Thymus (tissue), 11 donors: ENCODE data around the gene MAEA. TPM values are rescaled to one million over a fixed set of nuclear protein-coding genes. Genes with fewer than 3 reads are reported as not detected.

Source experiments
- DNase-seq, 9 donors: peaks; one replicate each; pipeline ENCODE4 v3.0.0-alpha.2; 2013; ENCODE audit warnings: low spot score in 9 of 9, low read depth in 6 of 9, missing footprints in 1 of 9
- H3K27ac ChIP-seq, 2 donors: one replicate each; pipeline ENCODE4 v1.5.1; 2013; ENCODE audit warnings: control low read depth in 1 of 2, low read depth in 1 of 2, low read length in 1 of 2, mild to moderate bottlenecking in 1 of 2, moderate library complexity in 1 of 2
- H3K27me3 ChIP-seq, 2 donors: one replicate each; pipeline ENCODE4 v1.5.1; 2013; ENCODE audit warnings: low read length in 1 of 2; ENCODE audit not compliant: control insufficient read depth in 2 of 2, insufficient read depth in 1 of 2
- H3K36me3 ChIP-seq, 2 donors: one replicate each; pipeline ENCODE4 v1.5.1; 2013; ENCODE audit warnings: low read length in 1 of 2, mild to moderate bottlenecking in 1 of 2, moderate library complexity in 1 of 2; ENCODE audit not compliant: control insufficient read depth in 2 of 2, insufficient read depth in 2 of 2
- H3K4me1 ChIP-seq, 2 donors: one replicate each; pipeline ENCODE4 v1.5.1; 2013; ENCODE audit warnings: low read length in 2 of 2; ENCODE audit not compliant: control insufficient read depth in 2 of 2, insufficient read depth in 2 of 2
- H3K4me3 ChIP-seq, 2 donors: one replicate each; pipeline ENCODE4 v1.5.1; 2013; ENCODE audit warnings: low read length in 2 of 2, control low read depth in 1 of 2, mild to moderate bottlenecking in 1 of 2
- H3K9me3 ChIP-seq, 2 donors: one replicate each; pipeline ENCODE4 v1.5.1; 2013; ENCODE audit warnings: low read length in 1 of 2, mild to moderate bottlenecking in 1 of 2; ENCODE audit not compliant: control insufficient read depth in 2 of 2, insufficient read depth in 1 of 2
- WGBS: extraction: QIAGEN DNeasy Blood & Tissue Kit; methylation state at CpG from one replicate; pipeline ENCODE4 v1.1.7; 2013; 5-methylcytosine and 5-hydroxymethylcytosine counted together
- polyA plus RNA-seq: library from polyadenylated mRNA; stranded (reverse); fragments of 200-250 nt; gene quantifications from one replicate; pipeline ENCODE4 v1.2.3, GENCODE V29; 2013
- total RNA-seq: library from RNA; stranded (reverse); fragments of 120-200 nt; gene quantifications from one replicate; pipeline ENCODE4 v1.2.4, GENCODE V29; 2013
- donor health status: healthy.

The MAEA gene
- total and polyA plus RNA-seq, 2 donors, result 45.4 to 113 TPM

DNA sequence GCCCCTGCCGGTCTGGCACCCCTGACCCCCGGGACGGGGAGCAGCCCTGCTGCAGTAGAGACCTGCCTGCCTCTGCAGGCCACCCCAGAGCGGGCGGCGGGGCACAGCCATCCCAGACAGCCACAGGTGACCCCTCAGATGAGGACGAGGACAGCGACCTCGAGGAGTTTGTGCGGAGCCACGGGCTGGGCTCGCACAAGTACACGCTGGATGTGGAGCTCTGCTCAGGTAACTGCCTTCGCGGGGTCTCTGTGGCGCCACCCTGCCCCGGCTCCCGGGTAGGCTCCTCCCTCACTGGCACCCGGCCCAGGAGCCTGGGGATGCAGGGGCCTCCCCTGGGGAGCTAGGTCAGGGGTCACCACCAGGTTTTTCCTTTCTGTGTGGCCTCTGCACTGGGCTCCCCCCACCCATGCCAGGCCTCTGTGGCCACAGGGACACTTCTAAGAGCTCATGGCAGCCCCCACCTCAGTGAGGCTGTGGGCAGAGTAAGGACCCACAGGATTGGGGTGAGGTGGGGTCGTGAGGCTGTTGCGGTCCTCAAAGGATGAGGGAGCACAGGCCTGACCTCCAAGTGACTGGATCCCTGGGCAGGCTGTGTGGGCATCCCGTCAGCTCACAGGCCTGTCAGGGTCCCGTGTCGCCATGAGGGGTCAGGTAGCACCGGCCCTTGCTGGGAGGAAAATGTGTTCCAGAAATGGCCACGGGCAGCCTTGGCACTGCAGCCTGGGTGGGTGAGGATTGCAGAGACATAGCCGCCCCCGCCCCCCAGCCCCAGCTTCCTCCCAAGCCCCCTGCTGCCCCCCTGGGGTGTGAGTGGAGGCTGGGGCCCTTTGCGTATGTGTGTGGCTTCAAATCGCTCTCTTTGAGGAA lies 63.7 kb downstream of the MAEA start:
- 96% methylated on average over 30 of the region's 30 CpGs for WGBS
- Histone ChIP-seq H3K27me3 (no peaks in the 10 kb centered on the region), H3K27ac (no peak overlapping the region), H3K36me3 (peaks cover 22 to 60% of the 10 kb centered on the region in 2 donors), H3K9me3 (no peaks in the 10 kb centered on the region), H3K4me3 (no peak overlapping the region), H3K4me1 (peaks cover 0 to 11% of the 10 kb centered on the region in 2 donors)
- no peak for DNase-seq

DNA sequence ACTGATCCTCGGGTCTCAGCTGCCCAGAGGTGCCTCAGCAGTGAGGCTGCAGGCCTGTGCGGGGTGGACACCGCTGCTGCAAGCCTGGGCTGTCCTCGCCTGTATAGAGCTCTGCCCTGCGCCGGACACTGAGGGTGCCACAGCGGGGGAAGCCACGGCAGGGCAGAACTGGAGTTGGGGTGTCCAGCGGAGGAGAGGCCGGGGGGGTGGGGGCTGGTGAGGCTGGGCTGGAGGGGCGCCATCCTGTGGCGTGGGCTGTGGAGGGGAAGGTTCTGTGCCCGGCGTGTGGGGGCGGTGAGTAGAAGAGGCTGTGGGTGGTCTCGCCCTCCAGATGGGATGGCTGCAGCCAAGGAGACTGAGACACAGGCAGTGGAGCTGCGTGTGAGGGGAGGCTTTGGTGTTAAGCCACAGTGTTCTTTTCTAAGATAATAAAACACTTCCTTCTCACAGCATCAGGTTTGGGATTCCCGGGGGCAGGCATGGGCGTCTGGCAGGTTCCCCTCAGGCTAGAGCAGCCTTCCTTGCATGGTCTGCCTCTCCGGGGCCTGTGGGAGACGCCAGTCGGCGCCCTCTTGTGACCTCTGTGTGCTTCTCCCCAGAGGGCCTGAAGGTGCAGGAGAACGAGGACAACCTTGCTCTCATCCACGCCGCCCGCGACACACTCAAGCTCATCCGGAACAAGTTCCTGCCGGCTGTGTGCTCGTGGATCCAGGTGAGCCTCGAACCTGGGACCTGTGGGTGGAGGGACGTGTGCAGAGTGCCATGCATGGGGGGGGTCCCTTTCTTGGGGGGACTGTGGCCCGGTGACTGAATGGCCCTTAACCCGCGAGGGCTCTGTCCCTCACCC lies 64.7 kb downstream of the MAEA start:
- H3K4me1 ChIP-seq, result peaks cover 0 to 8% of the 10 kb centered on the region in 2 donors
- no peak overlapping the region for H3K27ac ChIP-seq
- H3K9me3 ChIP-seq, result no peaks in the 10 kb centered on the region
- no peak overlapping the region for H3K4me3 ChIP-seq
- no peaks in the 10 kb centered on the region for H3K27me3 ChIP-seq
- DNase-seq, result no peak
- H3K36me3 ChIP-seq, result peaks cover 22 to 63% of the 10 kb centered on the region in 2 donors
- WGBS, result 97% methylated on average over 36 of the region's 36 CpGs

DNA sequence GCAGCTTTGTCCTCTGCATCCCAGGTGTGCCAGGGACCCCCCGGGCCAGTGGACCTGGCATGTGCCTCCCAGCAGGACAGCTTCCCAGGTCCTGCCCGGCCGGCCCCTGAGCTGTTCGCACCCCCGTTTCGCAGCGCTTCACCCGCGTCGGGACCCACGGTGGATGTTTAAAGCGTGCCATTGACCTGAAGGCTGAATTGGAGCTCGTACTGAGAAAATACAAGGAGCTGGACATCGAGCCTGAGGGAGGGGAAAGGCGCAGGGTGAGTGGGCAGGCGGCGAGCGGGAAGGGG lies 65.2 kb downstream of the MAEA start:
- Histone ChIP-seq H3K27me3 (no peaks in the 10 kb centered on the region), H3K4me1 (peaks cover 0 to 8% of the 10 kb centered on the region in 2 donors), H3K9me3 (no peaks in the 10 kb centered on the region), H3K27ac (no peak overlapping the region), H3K4me3 (no peak overlapping the region), H3K36me3 (peaks cover 22 to 61% of the 10 kb centered on the region in 2 donors)
- WGBS, result 99% methylated on average over 18 of the region's 18 CpGs
- DNase-seq, result no peak

DNA sequence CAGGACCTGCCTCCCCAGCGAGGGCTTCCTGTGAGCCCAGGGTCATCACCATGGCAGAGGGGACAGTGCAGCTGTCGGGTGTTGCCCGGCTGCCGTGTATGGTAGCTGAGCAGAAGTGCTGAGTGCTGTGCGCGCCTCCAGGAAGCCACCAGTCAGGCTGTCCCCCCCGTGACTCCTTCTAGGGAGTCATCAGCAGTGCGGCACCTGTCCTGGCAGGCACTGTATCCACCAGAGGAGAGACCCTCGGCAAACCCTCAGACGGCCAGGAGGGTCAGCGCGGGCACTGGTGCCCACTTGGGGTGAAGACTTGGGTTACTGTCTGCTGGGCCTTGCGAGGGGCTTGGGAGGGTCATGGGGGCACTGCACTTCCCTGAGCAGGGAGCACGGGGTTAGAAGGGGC lies 65.7 kb downstream of the MAEA start:
- Histone ChIP-seq H3K4me1 (peaks cover 0 to 4% of the 10 kb centered on the region in 2 donors), H3K36me3 (peaks cover 22 to 59% of the 10 kb centered on the region in 2 donors), H3K9me3 (no peaks in the 10 kb centered on the region), H3K27me3 (no peaks in the 10 kb centered on the region), H3K27ac (no peak overlapping the region), H3K4me3 (no peak overlapping the region)
- DNase-seq, result no peak
- WGBS, result 97% methylated on average over 14 of the region's 14 CpGs

DNA sequence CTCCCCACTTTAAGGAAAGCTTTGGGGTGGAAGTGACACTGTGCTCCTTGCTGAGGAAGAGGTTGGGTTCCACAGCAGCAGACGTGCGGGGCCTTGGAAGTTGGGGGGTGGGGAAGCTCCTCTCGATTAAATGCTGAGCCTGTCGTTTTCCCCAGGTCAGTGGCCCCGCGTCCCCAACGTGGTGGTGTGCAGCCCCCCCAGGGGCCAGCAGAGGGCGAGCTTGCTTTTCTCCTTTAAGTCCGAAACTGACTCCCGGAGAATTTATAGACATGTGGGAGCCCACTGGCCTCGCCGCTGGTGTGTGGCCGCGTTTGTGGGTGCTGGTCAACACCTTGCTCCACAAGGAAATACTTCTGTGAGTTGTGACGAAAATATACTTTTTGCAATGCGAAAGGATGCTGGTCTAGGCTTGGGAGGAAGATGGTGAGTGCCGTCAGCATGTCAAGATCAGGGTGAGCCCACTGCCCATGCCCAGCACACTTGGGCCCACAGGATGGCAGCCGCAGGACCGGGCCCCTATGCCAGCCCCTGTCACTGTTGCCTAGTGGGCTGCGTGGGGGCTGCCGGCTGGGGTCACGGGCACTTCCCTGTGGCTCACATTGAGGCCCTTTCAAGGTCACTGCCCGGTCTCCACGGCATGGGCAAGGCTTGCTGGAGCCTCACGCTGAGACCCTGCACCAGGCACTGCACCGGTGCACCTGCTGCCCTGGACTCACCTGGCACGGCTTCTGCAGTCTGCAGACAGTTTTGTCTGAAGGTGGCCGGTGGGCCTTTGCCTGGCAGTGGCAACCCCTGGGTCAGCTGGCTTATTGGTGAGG lies 66.7 kb downstream of the MAEA start:
- H3K9me3 ChIP-seq, result no peaks in the 10 kb centered on the region
- H3K36me3 ChIP-seq, result peaks cover 22 to 60% of the 10 kb centered on the region in 2 donors
- WGBS, result 79% methylated on average over 28 of the region's 28 CpGs
- peaks cover 0 to 3% of the 10 kb centered on the region in 2 donors for H3K4me1 ChIP-seq
- no peak overlapping the region for H3K27ac ChIP-seq
- H3K27me3 ChIP-seq, result no peaks in the 10 kb centered on the region
- H3K4me3 ChIP-seq, result no peak overlapping the region
- peak in 4 of 9 donors; percentile 18 to 47 (median 34) for DNase-seq

DNA sequence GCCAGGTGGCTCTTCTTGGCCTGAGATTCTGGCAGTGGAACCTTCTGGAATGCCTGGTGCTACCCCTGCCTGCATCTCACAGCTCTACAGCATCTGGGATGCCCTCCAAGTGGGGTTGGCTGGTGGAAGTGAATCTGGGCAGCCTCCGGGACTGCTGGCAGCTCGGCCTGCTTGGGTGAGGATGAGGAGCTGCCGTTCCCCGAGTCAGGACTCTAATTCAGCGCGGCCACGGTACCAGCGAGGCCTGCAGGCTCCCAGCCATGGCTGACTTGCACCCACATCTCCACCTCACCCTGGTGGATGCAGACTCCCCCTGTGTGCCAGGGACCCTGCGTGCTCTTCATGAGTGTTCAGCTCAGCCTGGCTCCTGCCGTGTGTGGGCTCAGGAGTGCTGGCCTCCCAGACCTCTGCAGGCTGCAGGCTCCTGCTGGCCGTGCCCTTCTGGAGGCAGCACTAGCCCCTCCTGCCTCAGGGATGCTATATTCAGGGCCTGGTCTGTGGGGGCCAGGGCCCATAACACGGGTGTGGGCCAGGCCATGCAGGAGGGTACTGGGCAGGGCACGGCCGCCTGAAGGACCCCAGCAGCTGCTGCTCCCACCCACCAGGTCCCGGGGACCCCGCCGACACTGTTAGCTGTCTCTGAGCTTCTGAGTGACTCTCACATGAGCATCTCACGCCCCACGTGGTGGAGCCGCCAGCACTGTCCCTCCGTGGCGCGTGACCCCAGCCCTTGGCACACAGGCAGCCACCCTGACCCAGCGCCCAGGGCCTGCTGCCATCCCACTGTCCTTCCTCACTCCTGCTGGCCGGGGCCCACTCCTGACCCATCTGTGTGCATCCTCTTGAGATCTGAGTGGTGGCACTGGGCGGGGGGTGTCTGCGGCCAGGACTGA lies 67.9 kb downstream of the MAEA start:
- DNase-seq, result no peak
- 98% methylated on average over 27 of the region's 27 CpGs for WGBS

DNA sequence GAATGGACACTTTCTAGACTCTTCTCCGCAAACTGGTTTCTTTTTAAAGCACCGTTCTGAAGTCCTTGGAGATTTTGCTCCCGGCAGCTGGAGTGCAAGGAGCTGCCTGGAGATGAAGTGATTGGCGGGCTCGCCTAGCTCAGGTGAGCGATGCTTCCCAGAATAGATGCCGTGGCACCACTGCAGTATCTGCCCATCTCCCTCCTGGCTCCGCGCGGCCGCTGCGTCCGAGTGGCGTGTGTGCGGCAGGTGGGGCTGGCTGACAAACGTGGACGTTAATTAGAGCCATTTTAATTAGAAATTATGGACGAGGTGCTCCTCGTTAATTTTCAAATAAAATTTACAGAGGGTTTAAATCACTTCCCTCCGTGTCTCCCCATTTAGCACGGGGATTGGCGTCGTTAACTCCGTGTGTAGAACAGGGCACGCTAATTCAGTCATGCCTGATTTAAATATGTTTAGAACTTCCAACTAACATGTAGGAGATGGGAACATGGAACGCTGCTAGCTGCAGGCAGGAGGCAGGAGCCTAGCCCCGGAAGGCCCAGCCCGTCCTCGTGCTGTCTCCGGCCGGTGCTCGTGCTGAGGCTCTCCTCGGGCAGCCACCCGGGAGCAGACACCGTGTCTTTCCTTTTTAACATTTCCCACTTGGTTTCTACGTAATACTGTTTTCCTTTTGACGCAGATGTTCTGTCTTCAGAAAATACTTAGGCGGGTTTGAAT lies 68.9 kb downstream of the MAEA start:
- Histone ChIP-seq H3K4me1 (no peaks in the 10 kb centered on the region), H3K9me3 (no peaks in the 10 kb centered on the region), H3K36me3 (peaks cover 10 to 50% of the 10 kb centered on the region in 2 donors), H3K4me3 (no peak overlapping the region), H3K27me3 (no peaks in the 10 kb centered on the region), H3K27ac (no peak overlapping the region)
- WGBS, result 99% methylated on average over 38 of the region's 38 CpGs
- DNase-seq, result no peak

More for the DNA sequence above, 67.9 kb downstream of the MAEA start:
- Histone ChIP-seq H3K27me3 (no peaks in the 10 kb centered on the region), H3K27ac (no peak overlapping the region), H3K36me3 (peaks cover 17 to 56% of the 10 kb centered on the region in 2 donors), H3K4me1 (no peaks in the 10 kb centered on the region), H3K9me3 (no peaks in the 10 kb centered on the region), H3K4me3 (no peak overlapping the region)

DNA sequence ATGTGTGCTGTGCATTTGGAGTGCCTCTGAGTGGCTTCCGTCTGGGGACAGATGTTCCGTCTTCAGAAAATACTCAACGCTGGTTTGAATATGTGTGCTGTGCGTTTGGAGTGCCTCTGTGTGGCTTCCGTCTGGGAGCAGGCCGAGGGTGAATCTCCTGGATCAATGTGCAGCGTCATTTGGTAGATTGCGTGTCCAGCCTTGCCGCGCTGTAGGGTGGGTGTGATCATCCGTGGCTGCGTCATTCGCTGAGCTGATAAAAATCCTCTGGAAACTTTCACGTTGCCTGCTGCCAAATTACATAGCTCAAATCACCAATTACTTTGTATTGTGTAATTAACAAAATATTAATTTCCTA lies 69.4 kb downstream of the MAEA start:
- DNase-seq, result no peak
- 89% methylated on average over 14 of the region's 14 CpGs for WGBS
- Histone ChIP-seq H3K36me3 (peaks cover 10 to 46% of the 10 kb centered on the region in 2 donors), H3K9me3 (no peaks in the 10 kb centered on the region), H3K27ac (no peak overlapping the region), H3K4me1 (no peaks in the 10 kb centered on the region), H3K27me3 (no peaks in the 10 kb centered on the region), H3K4me3 (no peak overlapping the region)
